GM10847 (cell line): ENCODE results near the gene LARGE1.

Source experiments
- POLR2A ChIP-seq: IDR thresholded peaks from 2 replicates; pipeline ENCODE4 v1.6.1; 2011; ENCODE audit not compliant: insufficient read length; ENCODE audit errors: extremely low read depth

Gene LARGE1

GRCh38 chr22:33669746-33670145 lies 250.5 kb downstream of the LARGE1 start:
- no peak for TF ChIP-seq POLR2A

- no peak for TF ChIP-seq POLR2A
These were observed 253.2 kb downstream of the LARGE1 start for GRCh38 chr22:33666961-33667619.

GRCh38 chr22:33666279-33666960 lies 253.9 kb downstream of the LARGE1 start:
- TF ChIP-seq POLR2A = no peak

- no peak for TF ChIP-seq POLR2A
These were observed 260.8 kb downstream of the LARGE1 start for GRCh38 chr22:33659448-33659847.

GRCh38 chr22:33658775-33659174 lies 261.5 kb downstream of the LARGE1 start:
- no peak for TF ChIP-seq POLR2A

- TF ChIP-seq POLR2A = no peak
These were observed 262.6 kb downstream of the LARGE1 start for GRCh38 chr22:33657670-33658069.

- no peak for TF ChIP-seq POLR2A
These were observed 263.3 kb downstream of the LARGE1 start for GRCh38 chr22:33656808-33657628.

GRCh38 chr22:33654173-33654895 lies 265.9 kb downstream of the LARGE1 start:
- no peak for TF ChIP-seq POLR2A

GRCh38 chr22:33653532-33654063 lies 266.7 kb downstream of the LARGE1 start:
- TF ChIP-seq POLR2A = no peak

- TF ChIP-seq POLR2A = no peak
These were observed 267.7 kb downstream of the LARGE1 start for GRCh38 chr22:33652615-33653014.

- TF ChIP-seq POLR2A = no peak
These were observed 270.0 kb downstream of the LARGE1 start for GRCh38 chr22:33650244-33650643.

- TF ChIP-seq POLR2A = no peak
These were observed 271.8 kb downstream of the LARGE1 start for GRCh38 chr22:33648478-33648877.

- TF ChIP-seq POLR2A = no peak
These were observed 279.4 kb downstream of the LARGE1 start for GRCh38 chr22:33640900-33641299.

- no peak for TF ChIP-seq POLR2A
These were observed 280.6 kb downstream of the LARGE1 start for GRCh38 chr22:33639588-33640254.

- TF ChIP-seq POLR2A = no peak
These were observed 284.5 kb downstream of the LARGE1 start for GRCh38 chr22:33635766-33636165.

- TF ChIP-seq POLR2A = no peak
These were observed 288.5 kb downstream of the LARGE1 start for GRCh38 chr22:33631777-33632176.
